K562 (cell line): ENCODE measurements around the gene GRIK2. TPM values are rescaled to one million over a fixed set of nuclear protein-coding genes. Genes with fewer than 3 reads are reported as not detected.

Experiments
- ATAC-seq: fragments of 200-7000 bp; cut with Tn5 transposase; 3 replicates; pipeline ENCODE4 v1.9.1; 2020; ENCODE audit warnings: moderate library complexity
- BruUV-seq: library from RNA; stranded (reverse); fragments of 400-500 nt; replicated peaks from 2 replicates; lab custom pipeline; 2021; lab: Mats Ljungman, UMichigan
- CTCF ChIA-PET: fragments of 300-600 bp; formaldehyde crosslinking; extraction: SDS; loops from one replicate; lab custom pipeline; 2021; ENCODE audit warnings: low intra/inter-chr PET ratio; lab: Yijun Ruan, JAX
- POLR2A ChIA-PET: fragments of 300-600, 350-650 bp; sonication (Branson Sonifier 250); formaldehyde crosslinking; extraction: SDS; loops from one replicate; lab custom pipeline; 2021; ENCODE audit warnings: antibody characterized with exemption, inconsistent platforms; lab: Yijun Ruan, JAX
- DNase-seq, 4 experiments: peaks; one replicate each; pipeline versions ENCODE4 v3.0.0 to v3.0.0-alpha.2; 2011 to 2018; ENCODE audit warnings: low spot score in 3 of 4, mixed read lengths in 3 of 4; ENCODE audit errors: extremely low read depth in 1 of 4
- FAIRE-seq: peaks from 2 replicates; lab custom pipeline; 2011; peaks lifted over from hg19 to GRCh38; lab: Jason Lieb, UNC
- H2AFZ ChIP-seq: 2 replicates; pipeline ENCODE4 v1.6.0; 2011; ENCODE audit warnings: low read depth, low read length, control low read depth, inconsistent platforms
- H3K27ac ChIP-seq: fragments of 200-600 bp; 3 replicates; pipeline ENCODE4 v1.8.0; 2011; ENCODE audit warnings: low read depth, mild to moderate bottlenecking, control low read depth, inconsistent platforms, low read length, moderate library complexity, mixed read lengths; ENCODE audit errors: extremely low read depth
- H3K27me3 ChIP-seq, 2 experiments: fragments of 300-600 bp in 1 of 2; 2 replicates in 1 of 2; 3 replicates in 1 of 2; pipeline versions ENCODE4 v1.6.0 to v1.8.0; 2011; ENCODE audit warnings: inconsistent platforms in 2 of 2, low read length in 2 of 2, mild to moderate bottlenecking in 1 of 2, mixed read lengths in 1 of 2, moderate library complexity in 1 of 2; ENCODE audit not compliant: control insufficient read depth in 2 of 2, insufficient read depth in 2 of 2
- H3K36me3 ChIP-seq: fragments of 300-600 bp; 3 replicates; pipeline ENCODE4 v1.8.0; 2011; ENCODE audit warnings: mild to moderate bottlenecking, low read length, inconsistent platforms; ENCODE audit not compliant: control insufficient read depth, insufficient read depth
- H3K4me1 ChIP-seq, 2 experiments: fragments of 200-600 bp in 1 of 2; replicated peaks in 1 of 2; 2 replicates in 1 of 2; 3 replicates in 1 of 2; pipeline versions ENCODE4 v1.5.1 to v1.8.0; 2011; ENCODE audit warnings: inconsistent platforms in 2 of 2, low read length in 2 of 2, mild to moderate bottlenecking in 1 of 2, mixed read lengths in 1 of 2, moderate library complexity in 1 of 2; ENCODE audit not compliant: control insufficient read depth in 2 of 2, insufficient read depth in 2 of 2
- H3K4me2 ChIP-seq: 2 replicates; pipeline ENCODE4 v1.6.1; 2011; ENCODE audit warnings: low read length, control low read depth, inconsistent platforms, mixed read lengths; ENCODE audit not compliant: insufficient read depth
- H3K4me3 ChIP-seq: fragments of 200-600 bp; sonication (generic), shearing (Covaris generic); 2 replicates; pipeline ENCODE4 v1.5.1; 2016; ENCODE audit warnings: control low read depth, inconsistent platforms
- H3K79me2 ChIP-seq: fragments of 200-600 bp; 3 replicates; pipeline ENCODE4 v1.8.0; 2011; ENCODE audit warnings: low read length, inconsistent platforms; ENCODE audit not compliant: control insufficient read depth, insufficient read depth
- H3K9ac ChIP-seq, 2 experiments: 2 replicates each; pipeline versions ENCODE4 v1.6.0 to v1.6.1; 2011; ENCODE audit warnings: low read depth in 2 of 2, low read length in 2 of 2, control low read depth in 1 of 2, inconsistent platforms in 1 of 2, mild to moderate bottlenecking in 1 of 2, mixed read lengths in 1 of 2; ENCODE audit not compliant: insufficient read depth in 1 of 2
- H3K9me1 ChIP-seq: one replicate; pipeline ENCODE4 v1.6.0; 2011; ENCODE audit warnings: inconsistent platforms, mild to moderate bottlenecking, low read length, moderate library complexity; ENCODE audit not compliant: control insufficient read depth, insufficient read depth
- H3K9me3 ChIP-seq: replicated peaks from 2 replicates; pipeline ENCODE4 v1.5.1; 2011; ENCODE audit warnings: low read depth, low read length, inconsistent platforms; ENCODE audit not compliant: control insufficient read depth, insufficient read depth
- H4K20me1 ChIP-seq: replicated peaks from 2 replicates; pipeline ENCODE4 v1.6.1; 2011; ENCODE audit warnings: low read length, inconsistent platforms, mixed read lengths; ENCODE audit not compliant: control insufficient read depth, insufficient read depth
- CTCF ChIP-seq, 3 experiments: IDR thresholded peaks in 2 of 3; conservative IDR thresholded peaks in 1 of 3; 2 replicates each; pipeline ENCODE4 v1.5.1; 2011 to 2012; ENCODE audit warnings: low read length in 3 of 3, mild to moderate bottlenecking in 3 of 3, control low read depth in 2 of 3, improper control_type of control experiment in 1 of 3, inconsistent platforms in 1 of 3, low read depth in 1 of 3, mixed read lengths in 1 of 3, moderate library complexity in 1 of 3; ENCODE audit not compliant: insufficient read depth in 2 of 3
- HEY1 ChIP-seq: fragments of 250-450 bp; sonication (Bioruptor Pico); IDR thresholded peaks from 2 replicates; pipeline ENCODE4 v1.5.0; 2020; ENCODE audit warnings: mild to moderate bottlenecking, moderate library complexity, borderline replicate concordance
- WGBS: fragments of 100-300 bp; shearing (Covaris generic); methylation state at CpG from one replicate; pipeline ENCODE4 v1.1.6; 2016; ENCODE audit warnings: low coverage, mixed read lengths; ENCODE audit not compliant: insufficient coverage; ENCODE audit errors: missing lambda C conversion rate; 5-methylcytosine and 5-hydroxymethylcytosine counted together
- in situ Hi-C: fragments of 300-500 bp; cut with MboI; formaldehyde crosslinking; loops from 4 replicates; pipeline ENCODE4 v1.15.0; 2018; ENCODE audit warnings: inconsistent platforms, mixed read lengths
- intact Hi-C: fragments of 100-400 bp; cut with micrococcal nuclease; formaldehyde crosslinking; loops from 2 replicates; pipeline ENCODE4 v1.14.2; 2022
- polyA plus RNA-seq, 8 experiments: library from polyadenylated mRNA; depleted of rRNA in 4 of 8; stranded (reverse) in 5 of 8; unstranded in 3 of 8; fragments of >200 nt; fragmentation: Nextera tagmentation in 2 of 8; fragmentation: Illumina TruSeq in 1 of 8; extraction: Ambion mirVana in 2 of 8; extraction: Trizol in 1 of 8; gene quantifications; 2 replicates each; pipeline versions ENCODE4 v1.2.1 to v1.2.3, GENCODE V29; 2011 to 2014; ENCODE audit warnings: inconsistent platforms in 1 of 8, missing spikeins in 1 of 8
- total RNA-seq, 7 experiments: library from RNA; depleted of rRNA in 6 of 7; stranded (reverse); fragments of >200 nt in 6 of 7; fragmentation: Illumina TruSeq in 2 of 7; extraction: Trizol in 2 of 7; gene quantifications; 2 replicates each; pipeline versions ENCODE4 v1.2.1 to v1.2.3, GENCODE V29; 2011 to 2021; ENCODE audit warnings: low replicate concordance in 1 of 7

Gene GRIK2
- total and polyA plus RNA-seq, 9 of the 15 experiments (the other 6 are each of a cell fraction or from before 2014, with no cell fraction given), result not detected

- no peak overlapping the region for H3K4me3 ChIP-seq
- ChIA-PET CTCF (no interaction called here), POLR2A (no interaction called here)
- H3K27ac ChIP-seq, result no peak overlapping the region
- peaks cover 0 to 7% of the 10 kb centered on the region in 2 experiments; a peak in 2 of 5 replicates for H3K27me3 ChIP-seq
- no peak for TF ChIP-seq HEY1 (CRISPR knock-in tag)
- TF ChIP-seq CTCF (IDR thresholded peaks at IDR 0.05 in 2 of 3, conservative IDR thresholded peaks at IDR 0.05 in 1 of 3; ENCODE audit: insufficient read depth in 2 of 3, low read depth in 1 of 3, low read length in 3 of 3), result peak in 1 of 3 experiments; percentile 10; a peak in 1 of 6 replicates
- H4K20me1 ChIP-seq, result no peaks in the 10 kb centered on the region
- in situ Hi-C loops, result no loop called here
- ATAC-seq (no peak), DNase-seq (peak in 2 of 4 experiments; percentile 3 to 15), FAIRE-seq (no peak)
- intact Hi-C loops, result no loop called here
- H3K9ac ChIP-seq, result no peak overlapping the region
- WGBS, result 0% methylated on average over 4 of the region's 4 CpGs
- H3K4me1 ChIP-seq, result peaks cover 0 to 9% of the 10 kb centered on the region in 2 experiments; a peak in 2 of 5 replicates
- no peaks in the 10 kb centered on the region for H3K9me3 ChIP-seq
- no peaks in the 10 kb centered on the region for H3K9me1 ChIP-seq
- no peak overlapping the region for H3K4me2 ChIP-seq
- H2AFZ ChIP-seq, result no peak overlapping the region
- no TSS peak for BruUV-seq
- no peaks in the 10 kb centered on the region for H3K79me2 ChIP-seq
- H3K36me3 ChIP-seq, result no peaks in the 10 kb centered on the region
Observed at GRCh38 chr6:101397199-101397598, 3.7 kb downstream of the GRIK2 start.
